ENCODE results near the gene TNNI3K. TPM values are rescaled to one million over a fixed set of nuclear protein-coding genes. Genes with fewer than 3 reads are reported as not detected.

The TNNI3K gene
- total RNA-seq, 2 donors from 2014 or later: 0.59 to 0.96 TPM

GRCh38 chr1:74199504-74199903 lies 35.7 kb upstream of the TNNI3K start:
- H3K9ac ChIP-seq (ENCODE audit: low read depth in 2 of 2, low read length in 2 of 2): no peak overlapping the region
- no peak overlapping the region for H3K4me3 ChIP-seq
- TF ChIP-seq CTCF (IDR thresholded peaks at IDR 0.05): no peak
- no peak for DNase-seq
- peaks cover 4% of the 10 kb centered on the region for H3K4me1 ChIP-seq
- no peaks in the 10 kb centered on the region for H3K27me3 ChIP-seq
- no peaks in the 10 kb centered on the region for H3K36me3 ChIP-seq
- intact Hi-C loops (cut with DNase I): no loop called here
- no peaks in the 10 kb centered on the region for H3K9me3 ChIP-seq
- no peak overlapping the region for H3K27ac ChIP-seq

DNA sequence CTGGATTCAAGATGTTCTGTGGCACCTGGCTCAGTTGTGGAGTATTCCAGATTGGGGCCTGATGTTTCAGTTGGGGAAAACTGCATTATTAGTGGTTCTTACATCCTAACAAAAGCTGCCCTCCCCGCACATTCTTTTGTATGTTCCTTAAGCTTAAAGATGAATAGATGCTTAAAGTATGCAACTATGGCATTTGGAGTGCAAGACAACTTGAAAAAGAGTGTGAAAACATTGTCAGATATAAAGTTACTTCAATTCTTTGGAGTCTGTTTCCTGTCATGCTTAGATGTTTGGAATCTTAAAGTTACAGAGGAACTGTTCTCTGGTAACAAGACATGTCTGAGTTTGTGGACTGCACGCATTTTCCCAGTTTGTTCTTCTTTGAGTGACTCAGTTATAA lies 29.9 kb upstream of the TNNI3K start:
- Histone ChIP-seq H3K4me1 (no peaks in the 10 kb centered on the region), H3K27ac (no peak overlapping the region), H3K27me3 (no peaks in the 10 kb centered on the region), H3K36me3 (no peaks in the 10 kb centered on the region), H3K9me3 (no peaks in the 10 kb centered on the region), H3K9ac (ENCODE audit: low read depth in 2 of 2, low read length in 2 of 2) (no peak overlapping the region), H3K4me3 (no peak overlapping the region)
- intact Hi-C loops (cut with DNase I): no loop called here
- no peak for TF ChIP-seq CTCF (IDR thresholded peaks at IDR 0.05)
- DNase-seq: no peak

DNA sequence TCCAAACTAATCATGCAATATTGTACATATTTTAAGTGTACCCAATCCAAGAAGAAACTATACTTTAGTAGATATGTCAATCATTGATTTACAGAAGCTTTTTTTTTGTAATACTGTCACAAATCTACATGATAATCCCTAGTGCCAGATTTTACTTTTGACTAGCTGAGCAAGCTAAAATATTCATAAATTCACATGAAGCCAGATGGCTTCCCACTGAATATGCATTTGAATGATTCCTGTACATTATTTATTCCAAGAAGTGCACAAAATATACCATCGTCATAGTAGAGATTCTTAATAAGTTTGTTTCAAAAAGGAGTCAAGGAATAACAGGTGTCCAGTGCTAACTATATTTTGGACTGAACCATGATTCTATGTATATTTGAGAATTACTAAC lies 20.0 kb upstream of the TNNI3K start:
- Histone ChIP-seq H3K27me3 (no peaks in the 10 kb centered on the region), H3K9ac (ENCODE audit: low read depth in 2 of 2, low read length in 2 of 2) (no peak overlapping the region), H3K4me1 (no peaks in the 10 kb centered on the region), H3K36me3 (no peaks in the 10 kb centered on the region), H3K9me3 (no peaks in the 10 kb centered on the region), H3K4me3 (no peak overlapping the region), H3K27ac (no peak overlapping the region)
- no peak for TF ChIP-seq CTCF (IDR thresholded peaks at IDR 0.05)
- DNase-seq: no peak
- intact Hi-C loops (cut with DNase I): no loop called here

- H3K4me1 ChIP-seq: no peaks in the 10 kb centered on the region
- H3K36me3 ChIP-seq: no peaks in the 10 kb centered on the region
- H3K4me3 ChIP-seq: no peak overlapping the region
- no peaks in the 10 kb centered on the region for H3K9me3 ChIP-seq
- no peak for TF ChIP-seq CTCF (IDR thresholded peaks at IDR 0.05)
- no peak overlapping the region for H3K9ac ChIP-seq (ENCODE audit: low read depth in 2 of 2, low read length in 2 of 2)
- no peak overlapping the region for H3K27ac ChIP-seq
- intact Hi-C loops (cut with DNase I): no loop called here
- no peak for DNase-seq
- H3K27me3 ChIP-seq: no peaks in the 10 kb centered on the region
Measured at GRCh38 chr1:74222701-74223100, 12.5 kb upstream of the TNNI3K start.

DNA sequence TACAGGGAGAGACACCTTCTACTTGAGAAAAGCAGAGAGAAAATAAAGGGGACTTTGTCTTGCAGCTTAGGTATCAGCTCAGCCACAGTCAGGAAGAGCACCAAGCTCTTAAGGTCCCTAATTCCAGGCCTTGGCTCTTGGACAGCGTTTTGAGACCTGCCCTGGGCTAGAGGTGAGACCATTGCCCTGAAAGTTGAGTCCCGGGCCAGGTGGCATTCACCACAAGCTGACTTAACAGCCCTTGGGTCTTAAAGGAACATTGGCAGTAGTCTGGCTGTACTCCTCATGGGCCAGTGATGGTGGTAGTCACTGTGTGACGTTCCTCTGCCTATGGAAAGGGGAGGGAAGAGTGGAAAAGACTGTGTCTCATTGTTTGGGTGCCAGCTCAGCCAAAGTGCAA lies 11.7 kb upstream of the TNNI3K start:
- no peak for DNase-seq
- Histone ChIP-seq H3K27me3 (no peaks in the 10 kb centered on the region), H3K36me3 (no peaks in the 10 kb centered on the region), H3K4me1 (no peaks in the 10 kb centered on the region), H3K27ac (no peak overlapping the region), H3K9ac (ENCODE audit: low read depth in 2 of 2, low read length in 2 of 2) (no peak overlapping the region), H3K9me3 (no peaks in the 10 kb centered on the region), H3K4me3 (no peak overlapping the region)
- no peak for TF ChIP-seq CTCF (IDR thresholded peaks at IDR 0.05)
- intact Hi-C loops (cut with DNase I): no loop called here

- H3K9me3 ChIP-seq: no peaks in the 10 kb centered on the region
- H3K27ac ChIP-seq: no peak overlapping the region
- no peak overlapping the region for H3K9ac ChIP-seq (ENCODE audit: low read depth in 2 of 2, low read length in 2 of 2)
- DNase-seq: no peak
- no peaks in the 10 kb centered on the region for H3K4me1 ChIP-seq
- intact Hi-C loops (cut with DNase I): no loop called here
- no peaks in the 10 kb centered on the region for H3K27me3 ChIP-seq
- H3K36me3 ChIP-seq: no peaks in the 10 kb centered on the region
- TF ChIP-seq CTCF (IDR thresholded peaks at IDR 0.05): no peak
- H3K4me3 ChIP-seq: no peak overlapping the region
Measured at GRCh38 chr1:74236440-74236839, 1.3 kb downstream of the TNNI3K start.

Data from colonic mucosa (tissue), 4 donors.